Left renal pelvis (tissue), 4 donors: ENCODE measurements around the gene TMEM163. TPM values are rescaled to one million over a fixed set of nuclear protein-coding genes. Genes with fewer than 3 reads are reported as not detected.
"Not testable (repeated sequence)": the region's sequence is repeated elsewhere in the genome, so short reads cannot be mapped to it uniquely, and the experiment has no call there.

Experiments
- DNase-seq, 4 donors: peaks; one replicate each; pipeline ENCODE4 v3.0.0-alpha.2; 2013; ENCODE audit warnings: low read depth in 4 of 4, low spot score in 3 of 4
- polyA plus RNA-seq, 4 donors: library from polyadenylated mRNA; unstranded; fragments of 120-200 nt; gene quantifications; one replicate each; pipeline ENCODE4 v1.2.1, GENCODE V29; 2013; ENCODE audit not compliant: insufficient read length in 4 of 4

Gene TMEM163
- polyA plus RNA-seq, 4 donors = 1.2 to 2.9 (median 2.0) TPM

DNA sequence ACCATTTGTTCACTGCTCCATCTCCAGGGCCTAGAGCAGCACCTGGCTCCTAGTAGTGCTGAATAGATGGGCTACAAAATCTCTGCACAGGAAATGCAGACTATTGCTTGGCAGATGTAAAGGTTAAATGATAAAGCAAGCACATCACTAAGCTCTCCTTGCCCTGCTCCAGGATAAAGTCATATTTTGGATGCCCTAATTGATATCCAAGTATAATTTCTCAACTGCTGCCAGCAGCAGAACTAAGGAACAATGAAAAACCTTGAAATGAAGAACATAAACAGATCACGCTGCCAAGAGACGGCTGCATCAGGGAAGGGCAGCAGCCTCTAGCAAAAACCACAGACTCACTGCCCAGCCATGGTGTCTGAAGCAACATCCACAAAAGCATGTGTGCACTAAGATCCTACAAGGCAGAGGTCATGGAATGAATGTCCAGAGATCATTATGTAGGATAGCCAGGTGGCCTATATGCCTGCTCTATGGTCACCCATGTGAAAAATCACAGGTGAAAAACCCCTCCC is 134.7 kb downstream of the TMEM163 start:
- DNase-seq = no peak

DNA sequence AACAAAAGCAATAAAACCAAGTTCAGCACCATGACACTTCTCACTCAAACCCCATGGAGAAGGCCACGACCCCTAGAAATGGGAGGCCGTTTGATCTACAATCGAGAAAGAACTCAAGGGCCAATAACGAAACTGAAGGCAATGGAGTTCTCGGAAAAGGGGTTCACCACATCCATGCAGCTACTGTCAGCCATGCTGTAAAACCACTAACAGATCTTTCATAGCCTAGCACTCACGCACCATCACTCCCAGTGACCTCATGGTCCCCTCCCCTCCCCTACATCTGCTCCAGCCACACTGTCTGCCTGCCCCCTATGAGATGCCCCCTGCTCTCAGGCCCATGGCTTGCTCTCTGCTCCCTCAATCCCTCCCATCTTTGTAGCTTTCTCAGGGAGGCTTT is 135.3 kb downstream of the TMEM163 start:
- no peak for DNase-seq

DNA sequence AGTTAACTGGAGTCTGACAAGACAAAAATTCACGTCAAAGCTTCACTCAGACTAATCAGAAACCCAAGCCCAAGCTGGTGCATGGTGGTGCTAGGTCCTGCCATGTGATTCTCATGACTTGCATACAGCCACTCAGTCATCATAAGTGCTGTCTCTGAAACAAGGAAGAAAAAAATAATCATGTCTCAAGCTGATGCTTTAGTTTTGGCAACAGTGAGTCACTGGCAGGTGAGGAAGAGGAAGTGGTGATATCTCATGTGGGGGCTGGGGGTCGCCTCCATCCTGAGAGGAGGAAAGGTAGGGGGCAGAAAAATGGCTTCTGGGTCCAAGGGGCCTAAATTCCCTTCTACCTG is 136.3 kb downstream of the TMEM163 start:
- no peak for DNase-seq

DNA sequence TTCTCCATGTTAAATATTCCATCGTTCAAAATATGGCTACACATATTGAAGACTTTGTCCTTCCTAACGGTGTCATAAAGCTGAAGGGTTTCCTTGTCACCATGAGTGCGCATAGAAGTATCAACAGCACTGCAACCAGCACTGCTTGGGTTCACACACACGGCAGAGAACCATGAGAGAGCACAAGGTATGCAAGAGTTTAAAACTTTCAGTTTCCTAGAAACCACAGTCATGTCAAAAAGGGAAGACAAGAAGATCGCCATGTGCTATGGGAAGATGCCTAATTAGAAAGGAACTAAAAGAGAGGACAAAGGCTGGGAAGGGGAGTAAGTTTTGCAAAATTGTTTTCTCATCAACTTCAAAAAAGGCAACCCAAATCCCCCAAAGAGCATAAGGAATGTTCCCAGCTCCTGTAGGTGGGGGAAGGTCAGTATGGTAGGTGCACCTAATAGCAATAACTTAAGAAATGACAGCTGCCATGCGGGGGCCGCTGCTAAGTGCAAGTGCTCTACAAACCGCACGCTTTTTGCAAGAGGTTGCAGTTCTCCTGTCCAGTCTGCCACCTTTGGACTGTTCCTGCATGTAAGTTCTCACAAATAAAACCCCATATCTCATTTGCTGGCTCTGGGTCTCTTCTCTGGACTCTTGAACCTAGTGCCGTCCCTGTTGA is 136.8 kb downstream of the TMEM163 start:
- no peak for DNase-seq

DNA sequence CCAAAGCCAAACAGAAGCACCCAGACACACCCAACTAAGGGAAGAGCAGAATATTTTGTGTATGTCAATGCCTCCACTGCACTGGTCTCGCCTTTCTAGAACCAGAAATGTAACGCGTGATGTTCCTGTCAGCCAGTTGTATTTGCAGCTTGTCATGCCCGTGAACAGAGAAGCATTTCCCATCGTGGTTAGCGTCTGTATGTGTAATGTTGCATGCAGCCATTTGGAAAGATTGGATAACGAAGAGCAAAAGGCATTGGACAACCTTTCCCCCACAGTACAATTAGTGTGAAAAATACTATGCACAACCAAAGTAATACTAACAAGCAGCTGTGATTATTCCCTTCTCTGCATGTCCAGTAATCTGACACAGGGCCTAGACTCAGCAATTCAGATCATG is 140.5 kb downstream of the TMEM163 start:
- DNase-seq = no peak

DNA sequence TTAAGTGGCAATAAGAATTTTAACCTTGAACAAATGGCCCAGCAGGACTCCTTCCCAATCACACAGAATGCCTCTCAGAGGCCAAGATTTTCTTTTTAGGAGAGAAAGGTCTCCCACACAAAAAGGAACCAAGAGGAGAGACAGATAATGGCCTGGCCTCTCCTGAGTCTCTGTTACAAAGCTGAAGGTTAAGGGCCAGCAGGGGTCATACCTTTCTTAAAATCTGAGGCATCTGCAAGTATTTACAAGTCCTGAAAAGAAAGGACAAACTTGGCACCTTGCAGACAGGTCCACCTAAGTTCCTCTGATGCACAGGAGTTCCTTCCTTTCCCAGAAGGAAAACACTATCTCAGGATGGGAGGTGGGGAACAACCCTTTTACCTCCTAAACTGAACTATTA is 142.3 kb downstream of the TMEM163 start:
- DNase-seq = no peak

DNA sequence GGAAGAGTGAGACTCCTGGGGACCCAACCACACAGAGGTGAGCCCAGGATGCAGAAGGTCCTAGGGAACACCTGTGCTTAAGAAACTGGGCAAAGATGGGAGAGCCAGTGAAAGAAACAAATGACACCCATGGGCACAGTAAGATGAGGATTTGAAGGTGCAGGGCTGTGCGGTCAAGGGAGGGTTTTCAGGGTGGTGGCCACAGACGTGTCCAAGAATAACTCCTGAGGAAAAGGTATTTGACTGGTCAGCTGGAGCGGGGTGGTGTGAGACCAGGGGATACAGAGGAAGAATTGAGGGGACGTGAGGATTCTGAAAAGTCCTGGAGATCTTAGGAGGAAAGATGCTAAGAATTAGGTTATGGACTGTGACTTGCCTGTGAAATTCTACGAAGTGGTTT is 142.9 kb downstream of the TMEM163 start:
- DNase-seq = no peak

DNA sequence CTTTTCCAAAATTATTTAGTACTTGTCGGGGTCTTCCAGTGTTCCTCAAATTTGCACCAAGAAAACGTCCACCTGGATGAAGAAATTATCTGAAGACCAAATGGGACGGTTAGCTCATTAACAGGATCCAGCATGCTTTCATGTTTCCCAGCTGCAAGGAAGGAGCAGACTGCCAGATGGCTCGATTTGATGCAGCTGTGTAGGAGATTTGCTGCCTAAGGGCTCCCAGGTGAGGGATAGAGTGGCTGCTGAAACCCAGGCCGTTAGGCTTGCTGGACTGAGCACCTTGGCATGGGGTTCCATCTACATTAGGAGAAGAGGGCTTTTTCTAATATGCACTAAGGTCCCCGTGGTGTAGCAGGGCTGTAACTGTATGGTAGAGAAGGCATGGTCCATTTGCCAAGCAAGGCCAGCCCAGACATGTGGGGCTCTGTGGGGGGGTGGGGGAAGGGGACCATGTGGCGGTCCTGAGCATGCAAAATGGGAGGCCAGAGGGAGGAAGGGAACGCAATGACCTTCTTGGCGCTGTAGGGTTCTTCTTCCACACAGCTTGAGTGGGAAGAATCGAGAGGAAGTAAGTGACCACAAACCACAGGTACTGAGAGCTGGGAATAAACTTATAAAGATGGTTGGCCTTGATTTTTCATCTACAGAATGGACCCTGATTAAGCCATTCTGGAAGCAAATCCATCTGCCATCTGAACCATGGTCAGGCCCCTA is 144.0 kb downstream of the TMEM163 start:
- DNase-seq = no peak

DNA sequence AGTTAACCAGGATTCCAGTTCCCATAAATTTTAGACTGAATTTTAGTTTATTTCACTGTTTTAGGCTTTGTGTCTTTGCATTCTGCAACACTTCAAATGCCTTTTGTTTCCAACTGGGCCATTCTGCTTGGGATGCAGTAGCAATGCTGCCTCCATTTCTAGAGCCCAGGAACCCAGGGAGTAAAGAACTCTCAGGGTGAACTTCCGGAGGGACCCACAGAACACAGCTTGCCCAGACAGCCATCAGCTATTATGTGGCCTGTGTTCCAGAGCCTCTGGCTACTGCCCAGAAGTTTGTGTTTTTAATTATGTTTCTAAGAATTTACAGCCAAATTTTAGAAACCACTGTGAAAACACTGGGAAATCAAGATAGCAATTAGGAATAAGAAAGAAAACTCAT is 145.1 kb downstream of the TMEM163 start:
- no peak for DNase-seq

DNA sequence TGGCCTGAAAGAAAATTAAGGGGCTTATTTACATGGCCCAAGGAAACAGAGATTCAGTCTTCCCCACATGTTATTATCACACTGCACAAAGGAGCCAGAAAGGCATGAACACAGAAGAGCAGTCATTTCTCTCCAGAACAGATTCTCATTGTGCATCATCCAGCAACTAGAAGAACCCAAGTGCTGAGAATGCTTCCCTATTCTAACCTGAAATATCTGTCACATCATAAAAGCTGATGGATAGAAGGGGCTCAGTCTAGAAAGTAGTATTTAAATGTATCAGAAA is 145.8 kb downstream of the TMEM163 start:
- DNase-seq = no peak

DNA sequence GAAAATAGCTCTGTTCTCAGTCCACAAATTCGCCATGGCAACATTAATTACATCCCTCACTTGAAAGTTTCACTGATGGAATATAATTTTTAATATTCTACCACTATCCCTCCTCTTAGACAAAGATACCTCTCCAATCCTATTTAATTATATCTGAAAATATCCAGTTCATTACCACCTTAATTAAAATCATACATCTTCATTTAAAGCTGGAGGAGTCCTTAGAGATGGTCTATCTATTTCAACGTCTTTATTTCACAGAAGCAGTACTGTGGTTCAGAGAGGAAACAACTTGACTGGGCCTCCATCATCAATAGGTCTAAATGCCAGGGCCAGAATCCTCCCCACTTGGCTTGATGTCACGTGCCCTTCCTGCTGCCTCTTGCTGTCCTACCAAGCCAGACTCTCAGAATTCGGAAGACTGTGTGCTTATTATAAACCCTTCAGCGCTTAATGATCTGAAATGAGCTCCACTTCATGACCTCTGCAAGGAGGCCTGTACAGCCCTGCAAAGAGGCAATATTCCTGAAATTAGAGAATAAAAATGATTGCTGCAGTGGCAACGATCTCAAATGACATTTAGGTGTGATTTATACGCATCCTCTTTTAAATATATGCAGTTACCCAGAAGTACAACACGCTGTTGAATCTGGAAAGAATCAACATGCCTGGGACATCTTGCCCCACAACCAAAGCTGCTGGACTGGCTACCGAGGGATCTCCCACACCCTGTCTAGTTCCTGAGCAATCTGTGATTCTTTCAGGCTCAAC is 146.3 kb downstream of the TMEM163 start:
- no peak for DNase-seq

DNA sequence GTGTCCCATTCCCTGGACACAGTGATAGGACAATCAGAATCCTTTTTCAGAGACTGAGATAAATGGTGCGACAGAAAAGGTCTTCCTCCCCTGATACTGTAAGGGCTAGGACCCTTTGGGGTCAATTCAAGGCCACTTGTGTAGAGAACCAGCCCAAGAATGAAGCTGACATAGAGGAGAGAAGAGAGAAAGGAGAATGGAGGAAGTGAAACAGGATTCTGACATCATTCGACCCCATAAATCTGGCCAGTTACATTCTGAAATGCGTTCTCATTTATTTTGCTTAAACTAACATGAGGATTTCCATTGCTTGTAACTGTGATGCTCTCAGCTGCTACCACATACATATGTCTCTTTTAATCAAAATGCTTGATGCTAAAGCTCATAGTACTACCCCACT is 148.1 kb downstream of the TMEM163 start:
- no peak for DNase-seq

DNA sequence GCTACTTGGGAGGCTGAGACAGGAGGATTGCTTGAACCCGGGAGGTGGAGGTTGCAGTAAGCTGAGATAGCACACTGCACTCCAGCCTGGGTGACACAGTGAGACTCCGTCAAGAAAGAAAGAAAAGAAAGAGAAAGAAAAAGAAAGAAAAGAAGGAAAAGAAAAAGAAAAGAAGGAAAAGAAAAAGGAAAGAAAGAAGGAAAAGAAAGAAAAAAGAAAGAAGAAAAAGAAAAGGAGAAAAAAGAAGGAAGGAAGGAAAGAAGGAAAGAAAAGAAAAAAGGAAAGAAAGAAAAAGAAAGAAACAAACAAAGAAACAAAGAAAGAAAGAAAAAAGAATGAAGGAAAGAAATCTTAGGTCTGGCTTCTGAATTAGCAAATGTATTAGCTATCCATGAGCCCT is 150.4 kb downstream of the TMEM163 start:
- no peak for DNase-seq

DNA sequence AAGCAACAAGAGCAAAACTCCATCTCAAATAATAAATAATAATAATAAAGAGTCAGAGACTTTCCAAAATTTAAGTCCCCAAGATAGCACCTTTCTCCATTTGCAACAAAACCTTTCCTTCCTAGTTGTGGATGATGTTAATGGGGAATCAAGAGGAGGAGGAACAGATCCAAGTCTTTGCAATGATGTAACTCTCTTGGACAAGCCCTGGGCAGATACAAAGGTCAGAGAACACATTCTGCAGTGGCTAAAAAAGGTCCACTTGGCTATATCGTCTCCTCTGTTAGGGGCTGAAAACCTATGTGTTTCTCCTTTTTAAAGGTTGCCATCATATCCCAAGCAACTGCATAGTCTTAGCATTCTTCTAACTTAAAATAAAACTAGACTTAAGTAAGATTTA is 151.1 kb downstream of the TMEM163 start:
- no peak for DNase-seq

DNA sequence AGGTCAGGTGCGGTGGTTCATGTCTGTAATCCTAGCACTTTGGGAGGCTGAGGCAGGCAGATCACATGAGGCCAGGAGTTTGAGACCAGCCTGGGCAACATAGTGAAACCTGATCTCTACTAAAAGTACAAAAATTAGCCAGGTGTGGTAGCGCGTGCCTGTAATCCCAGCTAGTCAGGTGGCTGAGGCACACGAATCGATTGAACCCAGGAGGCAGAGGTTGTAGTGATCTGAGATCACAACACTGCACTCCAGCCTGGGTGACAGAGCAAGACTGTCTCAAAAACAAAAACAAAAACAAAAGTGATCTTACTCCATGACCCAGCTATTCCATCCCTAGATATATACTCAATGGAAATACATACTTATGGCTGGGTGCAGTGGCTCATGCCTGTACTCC is 153.8 kb downstream of the TMEM163 start:
- not testable (repeated sequence) for DNase-seq

DNA sequence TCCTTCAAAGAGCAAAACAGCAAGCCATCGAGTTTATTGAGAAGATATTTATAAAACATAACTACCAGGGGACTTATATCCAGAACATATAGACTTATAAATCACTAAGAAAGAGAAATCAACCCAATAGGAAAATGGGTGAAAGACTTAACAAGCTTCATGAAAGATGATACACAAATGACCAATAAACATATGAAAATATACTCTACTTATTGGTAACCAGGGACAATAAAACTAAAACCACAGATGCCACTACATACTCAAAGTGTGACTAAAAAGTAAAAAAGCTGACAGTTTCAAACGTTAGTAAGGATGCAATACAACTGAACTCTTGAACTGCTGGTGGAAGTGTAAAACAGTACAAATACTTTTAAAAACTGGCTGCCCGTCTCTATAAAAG is 154.3 kb downstream of the TMEM163 start:
- no peak for DNase-seq

DNA sequence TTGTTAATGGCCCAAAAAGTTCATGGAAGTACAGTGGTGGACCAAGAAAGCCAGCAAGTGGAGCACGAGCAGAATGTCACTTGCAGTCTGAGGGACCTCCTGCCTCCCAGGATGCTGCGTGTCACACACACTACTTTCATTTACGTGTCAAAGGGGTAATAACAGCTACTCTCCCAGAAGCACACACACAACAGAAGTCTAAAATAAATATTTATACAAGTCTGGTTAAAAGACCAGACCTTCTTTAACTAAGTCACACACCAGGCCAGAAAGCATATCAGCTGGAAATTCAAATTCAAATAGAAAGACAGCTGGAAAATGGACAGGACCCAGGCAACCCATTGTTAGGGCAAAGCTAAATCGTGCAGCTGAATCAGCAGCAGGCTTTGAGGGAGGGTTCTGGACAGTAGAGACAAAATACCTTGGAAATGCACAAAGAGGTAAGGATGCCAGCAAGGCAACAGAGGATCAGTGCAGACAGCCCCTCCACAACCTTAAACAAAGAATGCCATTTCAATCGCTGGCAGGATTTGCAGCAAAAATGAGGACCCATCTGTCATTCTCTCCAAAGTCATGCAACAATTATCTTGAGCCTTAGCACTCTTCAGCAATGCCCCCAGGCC is 160.5 kb downstream of the TMEM163 start:
- DNase-seq = no peak

DNA sequence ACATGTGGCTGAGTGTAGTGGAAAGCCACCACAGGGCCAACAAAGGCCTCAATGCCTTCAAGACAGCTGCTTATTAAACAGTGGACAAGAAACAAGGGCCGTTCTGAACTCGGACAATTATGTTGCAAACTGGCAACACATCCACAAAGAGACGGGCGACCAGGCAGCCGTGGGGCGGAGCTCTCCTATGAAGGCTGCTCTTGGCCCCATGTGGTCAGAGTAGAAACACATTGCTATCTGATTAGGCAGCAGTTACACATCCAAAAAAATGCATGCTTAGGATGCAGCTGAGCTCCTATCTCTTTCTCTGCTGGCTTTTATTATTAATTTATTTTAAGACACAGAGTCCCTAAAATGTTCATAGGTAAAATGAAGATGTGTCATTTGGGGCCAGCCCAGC is 163.4 kb downstream of the TMEM163 start:
- no peak for DNase-seq

DNA sequence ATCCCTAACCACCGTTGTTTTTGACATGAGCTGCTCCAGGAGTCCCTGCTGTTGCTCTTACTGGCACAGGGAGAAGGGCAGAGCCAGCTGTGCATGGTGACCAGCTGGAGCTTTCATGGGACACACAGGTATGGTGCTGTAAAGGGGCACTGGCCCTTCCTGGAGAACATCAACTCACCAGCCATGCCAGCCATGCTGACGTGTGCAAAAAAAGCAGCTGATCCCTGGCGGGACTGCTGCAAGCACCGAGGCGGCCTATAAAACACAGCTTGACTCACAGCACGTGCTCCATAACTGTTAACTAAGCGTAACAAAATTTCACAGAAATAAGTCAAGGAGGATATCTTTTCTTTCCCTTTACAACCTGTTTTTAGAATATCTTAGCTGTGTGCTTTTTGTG is 165.1 kb downstream of the TMEM163 start:
- DNase-seq = no peak

DNA sequence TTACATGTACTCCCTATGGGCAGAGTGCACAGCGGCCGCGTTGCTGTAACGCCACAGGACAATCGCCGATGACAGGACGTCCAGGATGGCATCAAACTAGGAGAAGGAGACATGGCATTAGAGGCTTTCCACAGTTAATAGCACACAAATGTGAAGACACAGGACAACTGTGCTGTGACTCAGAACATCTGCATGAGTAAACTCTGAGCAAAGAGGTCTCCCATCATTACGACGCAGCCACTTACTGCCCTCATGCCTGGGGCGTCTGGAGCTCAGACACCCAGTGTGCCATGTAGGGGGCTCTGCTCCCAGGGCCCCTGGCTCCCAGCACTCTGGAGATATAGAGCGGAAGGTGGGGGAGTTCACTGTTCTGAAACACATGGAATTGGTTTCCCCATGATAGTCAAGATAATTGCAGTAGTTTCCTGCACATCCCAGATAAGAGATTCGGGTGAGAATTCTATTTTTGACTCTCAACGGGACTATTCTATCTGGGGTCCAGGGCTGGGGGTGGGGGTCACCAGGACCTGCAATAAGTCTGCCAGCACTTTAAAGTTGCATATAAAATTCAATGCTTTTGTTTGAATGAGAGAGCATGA is 168.1 kb downstream of the TMEM163 start:
- no peak for DNase-seq

DNA sequence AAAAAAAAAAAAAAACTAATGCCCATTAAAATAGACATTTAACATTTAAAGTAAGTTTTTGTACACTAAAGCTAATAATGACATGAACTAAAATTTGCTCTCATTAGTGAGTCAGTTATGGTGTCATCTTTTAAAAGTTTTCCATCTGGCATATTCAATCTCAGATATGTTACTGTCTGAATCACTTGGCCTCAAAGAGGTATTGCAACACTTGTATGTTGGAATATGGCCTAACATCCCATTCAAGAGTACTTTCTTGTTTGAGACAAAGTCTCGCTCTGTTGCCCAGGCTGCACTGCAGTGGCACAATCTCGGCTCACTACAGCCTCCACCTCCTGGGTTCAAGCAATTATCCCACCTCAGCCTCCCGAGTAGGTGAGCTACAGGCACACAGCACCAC is 169.7 kb downstream of the TMEM163 start:
- no peak for DNase-seq
